HL-60/S4 treated with retinoic acid at 250 ng/mL for 4 days and 3 days (cell line): Measurements from ENCODE around the gene CDH4.

Experiments used
- in situ Hi-C: fragments of 300-500 bp; cut with MboI; formaldehyde crosslinking; loops from 2 replicates; pipeline ENCODE4 v1.7.0; 2022; ENCODE audit warnings: low sequenced_read_pairs

CDH4 gene

DNA sequence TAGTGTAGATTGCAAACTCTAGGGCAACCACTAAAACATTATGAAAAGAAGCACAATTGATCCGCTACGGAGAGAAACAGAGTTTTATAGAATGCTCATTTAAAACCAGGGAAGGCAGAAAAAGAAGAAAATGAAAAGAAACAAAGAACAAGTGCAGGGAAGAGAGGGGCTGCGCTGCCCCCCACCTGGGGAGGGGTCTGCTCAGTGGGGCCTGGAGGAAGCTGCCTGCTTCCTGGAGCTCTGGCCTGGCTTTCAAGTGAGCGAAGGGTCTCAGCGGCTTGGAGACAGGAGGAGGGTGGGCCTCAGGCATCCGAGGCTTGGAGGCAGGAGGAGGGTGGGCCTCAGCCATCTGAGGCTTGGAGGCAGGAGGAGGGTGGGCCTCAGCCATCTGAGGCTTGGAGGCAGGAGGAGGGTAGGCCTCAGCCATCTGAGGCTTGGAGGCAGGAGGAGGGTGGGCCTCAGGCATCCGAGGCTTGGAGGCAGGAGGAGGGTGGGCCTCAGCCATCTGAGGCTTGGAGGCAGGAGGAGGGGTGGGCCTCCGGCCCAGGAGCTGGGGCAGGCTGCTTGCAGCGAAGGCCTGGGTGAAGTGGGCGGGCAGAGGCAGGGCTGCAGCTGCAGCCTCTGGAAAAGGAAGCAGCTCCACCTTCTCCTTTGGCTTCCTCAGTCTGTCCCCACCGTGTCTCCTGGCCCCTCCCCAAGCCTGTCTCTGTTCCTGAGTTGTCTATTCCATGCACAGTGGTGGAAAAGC, 407.4 kb downstream of the CDH4 start:
- in situ Hi-C loops = no loop called here

GRCh38 chr20:61659994-61660346, 407.9 kb downstream of the CDH4 start:
- in situ Hi-C loops = no loop called here

DNA sequence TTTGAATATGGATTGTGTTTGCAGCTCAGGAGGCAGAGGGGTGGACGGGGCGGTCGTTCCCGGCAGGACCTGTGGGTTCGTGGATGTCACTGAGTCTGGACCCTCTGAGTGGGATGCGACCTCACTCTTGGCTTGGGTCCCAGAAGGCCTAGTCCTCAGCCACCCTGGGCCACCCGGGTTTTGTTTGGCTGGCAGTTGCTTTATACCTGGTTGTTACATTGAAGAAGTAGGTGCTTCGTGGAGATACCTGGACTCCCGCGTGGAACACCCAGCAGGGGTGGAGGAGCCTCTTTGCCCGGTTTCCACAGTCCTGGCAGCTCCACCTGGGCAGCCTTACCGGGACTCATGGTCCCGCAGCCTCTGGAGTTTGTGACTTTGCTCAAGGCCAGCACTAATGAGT, 408.5 kb downstream of the CDH4 start:
- in situ Hi-C loops = no loop called here

DNA sequence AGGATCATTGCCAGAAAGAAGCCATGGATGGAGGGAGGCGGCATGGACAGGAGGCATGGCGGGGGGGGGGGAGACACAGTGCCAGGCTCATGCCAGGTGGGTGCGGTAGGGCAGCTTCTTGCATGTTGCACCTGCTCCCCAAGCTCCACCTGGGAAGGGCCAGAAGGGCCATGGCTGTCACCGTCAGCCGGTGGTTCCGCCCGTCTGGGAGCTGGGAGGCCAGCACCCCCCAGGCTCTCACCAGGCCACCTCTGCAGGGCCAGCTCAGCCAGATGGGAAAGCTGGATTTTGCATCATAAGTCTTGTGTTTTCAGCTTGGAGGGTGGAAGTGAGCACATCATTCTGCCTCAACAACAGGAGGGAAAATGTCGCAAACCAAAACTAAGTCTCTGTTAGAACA, 409.0 kb downstream of the CDH4 start:
- in situ Hi-C loops = no loop called here

GRCh38 chr20:61661583-61661982, 409.5 kb downstream of the CDH4 start:
- in situ Hi-C loops = no loop called here

- in situ Hi-C loops = no loop called here
Measured at GRCh38 chr20:61662226-61662967, 410.3 kb downstream of the CDH4 start.

DNA sequence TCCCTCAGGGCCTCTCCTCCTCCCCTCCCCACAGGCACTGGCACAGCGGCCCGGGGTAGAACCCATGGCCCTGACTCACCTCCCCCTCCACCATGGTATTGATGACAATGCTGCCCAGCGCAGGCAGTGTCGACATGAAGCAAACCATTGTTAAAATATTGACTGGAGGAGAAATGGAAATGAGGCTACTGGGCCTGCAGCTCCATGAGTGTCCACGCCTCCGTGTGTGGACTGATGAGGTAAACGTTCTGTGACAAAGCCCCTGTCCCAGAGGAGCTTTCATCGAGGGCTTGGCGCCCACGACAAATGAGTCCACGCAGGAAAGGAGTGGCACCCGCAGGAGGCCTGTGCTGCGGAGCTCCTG, 410.9 kb downstream of the CDH4 start:
- in situ Hi-C loops = no loop called here

- in situ Hi-C loops = no loop called here
Measured at GRCh38 chr20:61663521-61664425, 411.7 kb downstream of the CDH4 start.

GRCh38 chr20:61664556-61665320, 412.7 kb downstream of the CDH4 start:
- in situ Hi-C loops = no loop called here

GRCh38 chr20:61665528-61666470, 413.7 kb downstream of the CDH4 start:
- in situ Hi-C loops = no loop called here

DNA sequence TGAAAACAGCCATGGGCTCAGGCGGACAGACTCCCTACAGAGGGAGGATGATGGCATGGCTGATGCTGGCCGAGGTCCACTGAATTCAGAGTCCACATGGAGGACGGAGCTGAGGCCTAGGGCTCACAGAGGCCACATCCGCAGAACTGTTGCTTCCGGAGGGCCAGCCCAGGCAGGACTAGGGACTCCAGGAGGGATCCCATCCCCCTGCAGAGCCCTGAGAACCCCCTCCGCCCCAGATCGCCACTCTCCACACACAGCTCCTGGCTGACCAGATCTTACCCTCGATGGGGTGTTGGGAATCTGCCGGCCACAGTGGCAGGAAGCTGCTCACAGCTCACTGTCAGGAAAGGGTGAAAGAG, 414.4 kb downstream of the CDH4 start:
- in situ Hi-C loops = no loop called here

GRCh38 chr20:61667056-61667792, 415.2 kb downstream of the CDH4 start:
- in situ Hi-C loops = no loop called here

DNA sequence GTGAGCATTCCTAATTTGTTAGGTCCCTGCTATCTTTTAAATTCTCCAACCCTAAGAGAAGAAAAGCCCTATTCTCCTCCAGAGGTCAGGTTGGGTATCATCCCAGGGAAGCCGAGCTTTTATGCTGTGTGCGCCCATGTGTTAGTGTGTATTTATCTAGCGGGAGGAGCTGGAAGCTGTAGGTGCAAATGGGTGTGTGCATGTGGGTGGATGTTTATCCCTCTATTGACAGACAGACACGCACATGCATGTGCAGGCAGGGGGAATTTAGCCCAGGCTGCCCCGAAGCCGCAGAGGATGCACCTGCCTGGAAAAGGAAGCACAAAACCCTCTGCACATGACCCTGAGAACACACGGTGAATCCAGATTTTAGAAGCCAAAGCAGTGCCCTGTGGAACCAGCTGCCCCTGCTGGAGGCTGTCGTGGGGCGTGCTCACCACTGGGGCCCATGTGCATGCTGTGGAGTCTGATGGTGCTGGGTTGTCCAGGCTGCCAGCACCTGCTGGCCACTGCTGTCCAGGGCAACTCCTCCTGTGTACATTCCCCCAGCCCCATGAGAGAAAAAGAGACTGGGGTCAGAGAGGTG, 416.1 kb downstream of the CDH4 start:
- in situ Hi-C loops = no loop called here

GRCh38 chr20:61668771-61669503, 416.9 kb downstream of the CDH4 start:
- in situ Hi-C loops = no loop called here

DNA sequence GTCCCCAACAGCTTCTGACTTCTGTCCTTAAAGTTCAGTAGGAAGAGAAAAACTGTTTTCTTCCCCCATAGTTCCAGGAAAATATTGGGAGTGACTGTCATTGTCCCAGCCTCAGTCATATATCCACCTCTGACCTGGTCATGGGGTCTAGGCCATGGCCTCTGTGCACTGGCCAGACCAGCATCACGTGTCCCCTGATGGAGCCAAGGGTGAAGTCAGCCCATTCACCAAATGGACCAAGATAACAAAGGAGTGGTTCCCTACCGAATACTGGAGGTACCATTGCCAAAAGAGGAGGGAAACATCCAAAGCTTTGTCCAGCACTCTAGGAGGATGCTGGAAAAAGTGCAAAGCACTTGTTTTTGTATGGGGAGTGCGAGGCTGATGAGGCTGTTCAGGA, 418.2 kb downstream of the CDH4 start:
- in situ Hi-C loops = no loop called here

GRCh38 chr20:61671559-61671958, 419.5 kb downstream of the CDH4 start:
- in situ Hi-C loops = no loop called here

DNA sequence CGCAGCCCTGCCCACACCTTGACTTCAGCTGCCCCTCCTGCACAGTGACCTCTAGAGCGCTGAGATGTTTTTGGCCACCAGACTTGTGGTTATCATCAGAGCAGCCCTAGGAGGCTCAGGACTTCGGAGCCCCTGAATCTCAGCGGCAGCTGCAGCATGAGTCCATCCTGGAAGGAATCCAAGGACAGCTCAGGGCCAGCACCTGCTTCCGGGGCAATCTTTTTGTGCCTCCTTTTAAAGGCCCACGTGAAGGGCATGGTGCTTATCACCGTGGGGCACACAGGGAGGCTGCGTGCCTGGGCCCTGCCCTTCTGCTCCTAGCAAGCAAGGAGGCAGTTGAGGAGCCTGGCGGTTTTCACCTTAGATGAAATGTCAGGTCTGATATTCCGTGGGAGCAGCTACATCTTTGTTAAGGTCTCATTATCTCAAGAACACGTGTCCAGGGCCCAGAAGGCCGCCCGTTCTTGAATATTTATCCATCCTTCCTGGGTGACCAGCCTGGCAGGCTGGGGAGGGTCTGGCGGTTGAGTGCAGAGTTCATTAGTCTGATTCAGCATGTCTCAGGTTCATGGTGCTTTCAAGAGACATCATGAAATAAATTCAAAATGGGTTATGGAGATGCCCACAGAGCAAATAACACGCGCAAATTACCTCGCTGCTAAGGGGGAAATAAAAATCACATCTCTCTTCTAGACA, 421.2 kb downstream of the CDH4 start:
- in situ Hi-C loops = no loop called here

DNA sequence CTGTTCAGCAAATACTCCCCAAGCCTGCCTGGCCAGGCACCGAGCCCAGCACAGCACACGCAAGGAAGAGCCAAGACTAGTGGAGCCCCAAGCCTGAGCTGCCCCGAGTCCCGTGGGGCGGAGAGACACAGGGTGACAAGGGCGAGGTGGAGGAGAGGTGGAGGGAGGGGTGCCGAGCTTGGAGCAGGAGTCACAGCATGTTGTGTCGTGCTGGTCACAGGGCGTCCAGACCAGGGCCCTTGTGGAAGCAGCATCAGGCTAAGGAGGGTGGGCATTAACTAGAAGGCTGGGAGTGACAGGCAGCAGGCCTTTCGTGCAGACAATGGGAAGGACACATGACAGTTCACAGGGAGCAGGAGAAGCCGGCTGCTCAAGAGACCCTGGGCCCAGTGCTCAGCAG, 422.1 kb downstream of the CDH4 start:
- in situ Hi-C loops = no loop called here
